Measurements from ENCODE around the gene MFAP4. TPM values are rescaled to one million over a fixed set of nuclear protein-coding genes. Genes with fewer than 3 reads are reported as not detected.

The MFAP4 gene
- total RNA-seq, 1 experiment from 2014 or later: not detected

DNA sequence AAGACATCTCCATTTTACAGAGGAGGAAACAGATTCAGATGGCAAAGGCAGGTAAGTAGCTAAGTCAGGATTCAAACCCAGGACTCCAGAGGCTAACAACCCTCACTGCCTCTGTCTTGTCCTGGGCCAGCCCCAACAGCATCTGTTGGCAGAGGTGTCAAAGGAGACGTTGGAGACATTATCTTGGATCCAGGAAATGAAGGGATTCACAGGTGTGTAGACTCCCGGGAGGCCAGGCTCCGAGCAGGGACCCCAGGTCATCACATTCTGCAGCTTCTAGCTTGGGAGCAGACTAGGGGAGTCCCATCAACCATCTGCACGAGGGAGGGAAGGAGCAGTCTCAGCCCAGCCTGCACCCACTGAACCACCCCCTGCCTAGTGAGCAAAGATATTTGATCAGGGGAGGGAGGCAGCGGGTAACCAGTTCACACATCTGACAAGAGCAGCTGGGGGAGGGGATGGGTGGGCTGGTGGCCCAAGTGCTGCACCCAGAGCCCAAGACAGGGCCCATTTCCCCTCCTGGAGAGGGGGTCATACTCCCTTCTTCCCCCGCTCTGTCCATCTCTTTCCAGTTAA, 23.4 kb downstream of the MFAP4 start:
- H3K27me3 Mint-ChIP-seq (ENCODE audit: insufficient read depth, unreplicated experiment): no peaks in the 10 kb centered on the region
- H3K4me3 Mint-ChIP-seq (ENCODE audit: unreplicated experiment): peak overlapping the region; percentile 80
- Histone ChIP-seq H3K4me3 (ENCODE audit: low read depth, low read length) (no peak overlapping the region), H3K9me3 (no peaks in the 10 kb centered on the region), H3K4me1 (peaks cover 6% of the 10 kb centered on the region), H3K36me3 (ENCODE audit: control insufficient read depth, insufficient read depth, low read length) (no peaks in the 10 kb centered on the region), H3K27me3 (replicated peaks; ENCODE audit: control insufficient read depth, insufficient read depth, low read length) (no peaks in the 10 kb centered on the region)
- CTCF ChIA-PET: interaction anchor here (0.6 to 2.4 kb wide), 17 partner anchors 10 to 1170 kb away, joined by 3 to 69 read pairs (median 4); partner anchors contain the start of genes ALDH3A2 and MAPK7
- TF ChIP-seq, protein P1, sequence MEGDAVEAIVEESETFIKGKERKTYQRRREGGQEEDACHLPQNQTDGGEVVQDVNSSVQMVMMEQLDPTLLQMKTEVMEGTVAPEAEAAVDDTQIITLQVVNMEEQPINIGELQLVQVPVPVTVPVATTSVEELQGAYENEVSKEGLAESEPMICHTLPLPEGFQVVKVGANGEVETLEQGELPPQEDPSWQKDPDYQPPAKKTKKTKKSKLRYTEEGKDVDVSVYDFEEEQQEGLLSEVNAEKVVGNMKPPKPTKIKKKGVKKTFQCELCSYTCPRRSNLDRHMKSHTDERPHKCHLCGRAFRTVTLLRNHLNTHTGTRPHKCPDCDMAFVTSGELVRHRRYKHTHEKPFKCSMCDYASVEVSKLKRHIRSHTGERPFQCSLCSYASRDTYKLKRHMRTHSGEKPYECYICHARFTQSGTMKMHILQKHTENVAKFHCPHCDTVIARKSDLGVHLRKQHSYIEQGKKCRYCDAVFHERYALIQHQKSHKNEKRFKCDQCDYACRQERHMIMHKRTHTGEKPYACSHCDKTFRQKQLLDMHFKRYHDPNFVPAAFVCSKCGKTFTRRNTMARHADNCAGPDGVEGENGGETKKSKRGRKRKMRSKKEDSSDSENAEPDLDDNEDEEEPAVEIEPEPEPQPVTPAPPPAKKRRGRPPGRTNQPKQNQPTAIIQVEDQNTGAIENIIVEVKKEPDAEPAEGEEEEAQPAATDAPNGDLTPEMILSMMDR (IDR thresholded peaks at IDR 0.05; ENCODE audit: insufficient read depth in 1 of 2, low read depth in 1 of 2, low read length in 1 of 2, severe bottlenecking in 1 of 2, unreplicated experiment in 1 of 2): no peak
- no peaks in the 10 kb centered on the region for H3K36me3 Mint-ChIP-seq (ENCODE audit: insufficient read depth, unreplicated experiment)
- no peak overlapping the region for H3K27ac Mint-ChIP-seq (ENCODE audit: unreplicated experiment)
- no peaks in the 10 kb centered on the region for H3K4me1 Mint-ChIP-seq (ENCODE audit: low read depth, unreplicated experiment)
- BruUV-seq (replicated peaks): no TSS peak
- H3K9me3 Mint-ChIP-seq (ENCODE audit: unreplicated experiment): no peaks in the 10 kb centered on the region
- no peak for DNase-seq
- intact Hi-C loops (cut with micrococcal nuclease; ENCODE audit: unreplicated experiment): loop anchor here (2.0 kb wide), 1 partner anchor 403 kb away; no protein-coding TSS in a partner anchor
- POLR2A ChIA-PET: interaction anchor here (1.0 to 3.1 kb wide), 2 partner anchors 10 to 14 kb away, joined by 3 to 30 read pairs; partner anchors contain the start of gene MAPK7

DNA sequence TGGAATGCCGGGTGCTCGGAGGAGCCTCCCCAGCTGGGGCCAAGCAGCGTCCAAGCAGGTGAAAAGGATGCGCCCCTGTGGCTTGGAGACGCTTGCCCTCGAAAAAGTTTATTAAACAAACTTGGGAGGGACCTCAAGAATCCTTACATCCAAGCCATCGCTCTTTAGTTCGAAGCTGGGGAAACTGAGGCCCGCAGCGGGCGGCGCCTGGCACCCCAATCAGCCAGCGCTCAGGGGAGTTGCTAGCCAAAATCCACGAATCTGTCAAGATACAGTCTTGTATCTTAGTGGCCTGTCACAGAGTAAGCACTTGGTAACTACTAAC, 23.9 kb downstream of the MFAP4 start:
- Mint-ChIP-seq H3K4me3 (ENCODE audit: unreplicated experiment) (peak overlapping the region; percentile 80), H3K27ac (ENCODE audit: unreplicated experiment) (peak overlapping the region; percentile 68), H3K9me3 (ENCODE audit: unreplicated experiment) (no peaks in the 10 kb centered on the region), H3K4me1 (ENCODE audit: low read depth, unreplicated experiment) (no peaks in the 10 kb centered on the region), H3K36me3 (ENCODE audit: insufficient read depth, unreplicated experiment) (no peaks in the 10 kb centered on the region), H3K27me3 (ENCODE audit: insufficient read depth, unreplicated experiment) (no peaks in the 10 kb centered on the region)
- TF ChIP-seq, protein P1 (IDR thresholded peaks at IDR 0.05; ENCODE audit: insufficient read depth in 1 of 2, low read depth in 1 of 2, low read length in 1 of 2, severe bottlenecking in 1 of 2, unreplicated experiment in 1 of 2): no peak
- CTCF ChIA-PET: interaction anchor here (0.6 to 2.4 kb wide), 24 partner anchors 9 to 1170 kb away, joined by 3 to 69 read pairs (median 4); partner anchors contain the start of genes ALDH3A2 and MAPK7
- Histone ChIP-seq H3K9me3 (no peaks in the 10 kb centered on the region), H3K4me3 (ENCODE audit: low read depth, low read length) (peak overlapping the region; percentile 81), H3K36me3 (ENCODE audit: control insufficient read depth, insufficient read depth, low read length) (no peaks in the 10 kb centered on the region), H3K4me1 (peaks cover 6% of the 10 kb centered on the region), H3K27me3 (replicated peaks; ENCODE audit: control insufficient read depth, insufficient read depth, low read length) (no peaks in the 10 kb centered on the region)
- intact Hi-C loops (cut with micrococcal nuclease; ENCODE audit: unreplicated experiment): loop anchor here (2.0 kb wide), 1 partner anchor 404 kb away; no protein-coding TSS in a partner anchor
- POLR2A ChIA-PET: interaction anchor here (1.0 to 3.1 kb wide), 3 partner anchors 9 to 25 kb away, joined by 3 to 30 read pairs (median 3); partner anchors contain the start of gene MAPK7
- no peak for DNase-seq
- BruUV-seq (replicated peaks): no TSS peak

GRCh38 chr17:19362277-19363113, 24.5 kb downstream of the MFAP4 start, which contains the start of gene B9D1:
B9D1 (minus strand) TSS chr17:19362723; CDS start chr17:19362569, 154 bp downstream.
- CTCF ChIA-PET: interaction anchor here (0.6 to 2.4 kb wide), 25 partner anchors 9 to 752 kb away, joined by 3 to 69 read pairs (median 4); partner anchors contain the start of genes ALDH3A2 and MAPK7
- no peaks in the 10 kb centered on the region for H3K9me3 ChIP-seq
- no peaks in the 10 kb centered on the region for H3K36me3 ChIP-seq (ENCODE audit: control insufficient read depth, insufficient read depth, low read length)
- peak within 1 kb of the TSS; percentile 81 for H3K4me3 ChIP-seq (ENCODE audit: low read depth, low read length)
- no peaks in the 10 kb centered on the region for H3K4me1 Mint-ChIP-seq (ENCODE audit: low read depth, unreplicated experiment)
- DNase-seq: peak; percentile 93 to 94
- peaks cover 6% of the 10 kb centered on the region for H3K4me1 ChIP-seq
- no peaks in the 10 kb centered on the region for H3K9me3 Mint-ChIP-seq (ENCODE audit: unreplicated experiment)
- H3K27me3 ChIP-seq (replicated peaks; ENCODE audit: control insufficient read depth, insufficient read depth, low read length): no peaks in the 10 kb centered on the region
- H3K27me3 Mint-ChIP-seq (ENCODE audit: insufficient read depth, unreplicated experiment): no peaks in the 10 kb centered on the region
- TF ChIP-seq, protein P1 (IDR thresholded peaks at IDR 0.05; ENCODE audit: insufficient read depth in 1 of 2, low read depth in 1 of 2, low read length in 1 of 2, severe bottlenecking in 1 of 2, unreplicated experiment in 1 of 2): peak; percentile 94 to 98
- peak within 1 kb of the TSS; percentile 80 for H3K4me3 Mint-ChIP-seq (ENCODE audit: unreplicated experiment)
- H3K27ac Mint-ChIP-seq (ENCODE audit: unreplicated experiment): peak within 1 kb of the TSS; percentile 68
- no TSS peak for BruUV-seq (replicated peaks)
- H3K36me3 Mint-ChIP-seq (ENCODE audit: insufficient read depth, unreplicated experiment): no peaks in the 10 kb centered on the region
- POLR2A ChIA-PET: interaction anchor here (1.0 to 3.1 kb wide), 3 partner anchors 9 to 25 kb away, joined by 3 to 30 read pairs (median 3); partner anchors contain the start of gene MAPK7
- intact Hi-C loops (cut with micrococcal nuclease; ENCODE audit: unreplicated experiment): loop anchor here (1.0 to 2.0 kb wide), 4 partner anchors 16 to 404 kb away; partner anchors contain the start of gene MAPK7
